ENCODE data around the gene PDSS1.

Gene PDSS1

DNA sequence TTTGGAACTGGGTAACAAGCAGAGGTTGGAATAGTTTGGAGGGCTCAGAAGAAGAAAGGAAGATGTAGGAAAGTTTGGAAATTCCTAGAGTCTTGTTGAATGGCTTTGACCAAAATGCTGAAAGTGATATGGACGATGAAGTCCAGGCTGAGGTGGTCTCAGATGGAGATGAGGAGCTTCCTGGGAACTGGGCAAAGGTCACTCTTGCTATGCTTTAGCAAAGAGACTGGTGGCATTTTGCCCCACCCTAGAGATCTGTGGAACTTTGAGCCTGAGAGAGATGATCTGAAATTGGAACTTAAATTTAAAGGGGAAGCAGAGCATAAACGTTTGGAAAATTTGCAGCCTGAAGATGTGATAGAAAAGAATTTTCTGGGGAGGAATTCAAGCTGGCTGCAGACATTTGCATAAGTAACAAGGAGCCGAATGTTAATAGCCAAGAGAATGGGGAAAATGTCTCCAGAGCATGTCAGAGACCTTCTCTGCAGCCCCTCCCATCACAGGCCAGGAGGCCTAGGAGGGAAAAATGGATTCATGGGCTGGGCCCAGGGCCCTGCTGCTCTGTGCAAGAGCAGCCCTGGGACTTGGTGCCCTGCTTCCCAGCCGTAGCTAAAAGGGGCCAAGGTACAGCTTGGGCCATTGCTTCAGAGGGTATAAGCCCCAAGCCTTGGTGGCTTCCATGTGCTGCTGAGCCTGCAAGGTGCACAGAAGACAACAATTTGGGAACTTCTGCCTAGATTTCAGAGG, 3.6 kb downstream of the PDSS1 start:
- DNase-seq = no peak

DNA sequence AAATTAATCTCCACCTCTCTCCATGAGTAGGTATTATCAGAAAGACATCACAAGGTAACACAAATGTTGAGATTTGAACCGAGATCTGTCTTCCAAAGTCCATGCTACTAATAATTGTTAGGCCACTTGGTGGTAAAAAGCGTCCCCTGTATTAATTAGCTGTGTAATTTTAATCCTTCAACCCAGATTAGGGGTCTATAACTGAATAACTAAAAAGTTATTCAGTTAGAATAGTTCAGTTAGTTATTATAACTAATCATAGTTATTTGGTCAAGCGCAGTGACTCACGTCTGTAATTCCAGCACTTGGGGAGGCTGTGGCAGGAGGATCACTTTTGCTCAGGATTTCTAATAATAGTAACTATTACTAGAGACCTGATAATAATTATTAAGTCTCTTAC, 5.6 kb downstream of the PDSS1 start:
- no peak for DNase-seq

DNA sequence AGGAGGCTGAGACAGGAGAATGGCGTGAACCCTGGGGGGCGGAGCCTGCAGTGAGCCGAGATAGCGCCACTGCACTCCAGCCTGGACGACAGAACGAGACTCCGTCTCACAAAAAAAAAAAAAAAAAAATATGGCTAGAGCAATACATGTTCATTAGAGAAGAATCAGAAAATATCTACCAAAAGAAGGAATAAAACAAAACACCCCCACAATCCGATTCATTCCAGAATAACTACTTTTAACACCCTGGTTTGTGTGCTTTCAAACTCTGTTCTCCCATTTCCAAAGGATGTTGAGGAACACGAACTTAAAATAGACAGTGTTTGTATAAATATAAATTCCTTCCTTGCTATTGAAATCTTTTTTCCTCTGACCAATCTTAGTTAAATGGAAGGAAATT, 6.5 kb downstream of the PDSS1 start:
- no peak for DNase-seq

DNA sequence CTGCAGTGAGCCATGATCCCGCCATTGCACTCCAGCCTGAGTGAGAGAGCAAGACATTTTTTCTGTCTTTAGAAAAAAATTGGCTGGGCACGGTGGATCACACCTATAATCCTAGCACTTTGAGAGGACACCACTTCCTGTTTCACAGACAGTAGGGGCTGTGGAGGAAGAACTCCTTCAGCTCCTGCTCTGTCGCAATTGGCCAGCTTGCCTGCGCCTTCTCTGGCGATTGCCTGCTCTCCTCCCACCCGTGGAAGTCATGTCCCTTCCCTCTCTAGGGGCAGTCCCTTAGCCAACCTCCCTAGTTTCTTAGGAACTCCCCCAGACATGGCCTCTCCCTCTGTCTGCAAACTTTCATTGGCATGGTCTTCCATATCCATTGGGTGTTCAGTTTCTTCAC, 8.7 kb downstream of the PDSS1 start:
- DNase-seq = no peak

DNA sequence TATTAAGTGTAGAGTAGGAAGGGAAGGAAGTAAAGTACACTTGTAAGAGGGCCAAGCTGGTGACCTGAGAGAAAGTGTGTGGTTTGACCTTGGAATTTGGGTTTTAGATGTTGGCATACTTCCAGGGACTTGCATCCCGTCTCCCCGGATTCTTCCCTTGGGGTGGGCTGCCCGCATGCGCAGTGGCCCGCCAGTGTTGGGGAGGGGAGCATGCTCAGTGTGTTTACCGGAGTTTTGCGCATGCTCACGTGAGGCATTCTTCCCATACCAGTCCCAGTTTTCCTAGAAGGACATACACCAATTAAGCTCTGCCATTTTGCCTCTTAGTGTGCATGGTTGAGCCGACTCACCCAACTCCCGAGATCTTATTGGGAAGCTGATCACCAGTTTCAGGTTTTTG, 9.4 kb downstream of the PDSS1 start:
- no peak for DNase-seq

DNA sequence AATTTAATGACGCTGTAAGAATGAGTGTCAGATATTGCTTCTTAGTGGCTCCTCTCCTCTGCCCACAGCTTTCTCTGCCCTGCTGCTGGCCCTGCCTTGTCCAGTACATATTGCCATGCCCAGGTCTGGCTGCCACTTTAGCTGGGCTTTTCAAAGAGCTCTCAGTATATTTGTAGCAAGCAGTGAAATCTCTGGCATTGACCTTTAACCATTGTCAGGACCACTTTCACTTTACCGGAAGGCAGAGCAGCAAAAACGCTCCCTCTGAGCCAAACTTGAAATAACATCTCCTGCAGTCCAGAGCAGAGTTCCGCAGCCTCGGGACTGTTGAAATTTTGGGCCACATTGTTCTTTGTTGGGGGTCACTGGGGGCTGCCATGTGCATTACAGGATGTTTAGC, 13.8 kb downstream of the PDSS1 start:
- no peak for DNase-seq

DNA sequence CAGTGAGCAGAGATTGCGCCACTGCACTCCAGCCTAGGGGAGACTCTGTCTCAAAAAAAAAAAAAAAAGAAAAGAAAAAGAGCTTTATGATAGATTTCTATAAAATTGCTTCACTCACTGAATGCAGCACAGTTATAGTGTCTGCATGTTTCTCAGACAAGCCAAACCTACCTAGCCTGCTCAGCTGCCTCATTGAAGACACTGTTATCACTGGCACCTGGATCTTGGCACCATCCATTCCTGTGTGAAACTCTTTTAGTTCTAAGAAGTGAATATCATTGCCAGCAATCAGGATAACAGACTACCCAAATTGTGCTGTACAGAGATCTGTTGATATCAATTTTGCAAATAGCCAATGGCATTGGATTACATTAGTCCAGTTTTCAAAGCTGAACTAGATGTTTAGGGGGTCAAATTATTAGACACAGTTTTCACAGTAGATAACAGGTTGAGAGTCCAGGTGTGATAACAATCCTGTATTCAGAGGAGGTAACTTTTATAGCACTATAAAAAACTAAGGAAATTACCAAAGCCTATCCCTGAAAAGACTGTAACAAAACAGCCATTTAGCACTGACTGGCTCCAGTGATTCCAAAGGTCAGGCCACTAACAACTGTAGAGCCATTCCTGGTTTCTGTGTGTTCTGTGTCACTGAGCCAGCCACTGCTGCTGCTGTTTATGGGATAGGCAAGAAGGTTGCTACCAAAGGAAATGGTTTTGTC, 17.1 kb downstream of the PDSS1 start:
- DNase-seq = no peak

DNA sequence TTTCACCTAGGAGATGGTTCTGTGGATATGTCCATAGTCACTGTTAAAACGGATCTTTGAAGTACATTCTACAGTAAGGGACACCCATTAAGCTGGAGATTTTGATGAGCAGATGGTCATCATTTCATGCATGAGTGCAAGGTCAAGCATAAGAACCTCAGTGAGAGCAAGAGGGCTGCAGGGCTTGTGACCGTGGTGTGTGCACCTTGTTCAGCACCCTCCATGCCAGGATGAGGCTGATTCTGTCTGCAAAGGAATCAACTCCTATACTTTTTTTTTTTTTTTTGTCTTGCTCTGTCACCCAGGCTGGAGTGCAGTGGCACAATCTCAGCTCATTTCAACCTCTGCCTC, 17.6 kb downstream of the PDSS1 start:
- no peak for DNase-seq

DNA sequence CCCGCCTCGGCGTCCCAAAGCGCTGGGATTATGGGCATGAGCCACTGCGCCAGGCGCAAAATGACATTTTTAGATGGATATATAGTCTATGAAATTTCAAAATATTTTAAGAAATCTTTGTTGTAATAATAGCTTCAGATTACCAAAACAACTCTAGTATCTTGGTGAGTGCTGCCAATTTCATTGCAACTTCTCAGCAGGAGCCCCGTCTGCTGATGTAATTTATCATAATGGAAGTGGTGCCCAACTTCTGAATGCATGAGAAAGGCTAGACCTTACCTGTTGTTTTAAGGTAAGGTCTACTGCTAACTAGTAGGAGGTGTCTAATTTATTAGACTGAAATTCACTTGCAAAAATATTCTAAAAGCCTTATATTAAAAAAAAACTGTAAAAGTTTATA, 20.0 kb downstream of the PDSS1 start:
- DNase-seq = no peak

DNA sequence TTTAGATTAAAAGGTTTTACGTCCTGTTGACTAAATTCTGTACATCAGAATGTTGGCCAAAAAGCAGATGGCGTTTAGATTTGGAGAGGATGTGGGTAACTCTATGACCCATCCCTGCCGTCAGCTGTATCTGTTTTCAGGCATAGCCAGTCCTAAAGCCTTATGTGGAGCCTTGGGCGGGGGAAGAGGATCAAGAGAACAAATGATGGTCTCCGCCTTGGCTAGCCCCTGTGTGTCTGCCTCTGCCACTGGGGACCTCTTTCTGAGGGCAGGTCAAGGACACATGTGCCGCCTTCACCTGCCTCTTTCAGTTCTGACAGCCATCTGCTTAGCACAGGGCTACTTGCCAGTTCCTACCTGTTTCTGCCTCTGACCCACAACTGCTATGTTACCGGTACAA, 24.1 kb downstream of the PDSS1 start:
- DNase-seq = no peak

DNA sequence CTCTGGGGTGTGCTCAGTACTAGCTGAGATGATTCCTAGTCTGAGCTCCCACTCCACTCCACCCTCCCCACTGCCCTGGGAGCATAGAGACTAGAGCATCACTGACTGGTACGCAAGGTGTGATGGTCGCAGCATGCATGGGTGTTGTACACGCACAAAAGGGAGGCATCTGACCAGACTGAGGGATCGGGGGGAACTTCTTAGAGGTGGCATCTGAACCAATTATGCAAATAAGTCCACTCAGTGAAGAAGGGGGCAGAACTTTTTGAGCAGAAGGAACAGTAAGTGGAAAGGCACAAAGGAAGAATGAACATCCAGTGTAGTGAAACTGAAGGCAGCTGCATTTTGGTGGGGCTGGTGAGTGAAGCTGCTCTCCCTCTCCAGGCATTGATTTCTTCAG, 25.5 kb downstream of the PDSS1 start:
- no peak for DNase-seq

DNA sequence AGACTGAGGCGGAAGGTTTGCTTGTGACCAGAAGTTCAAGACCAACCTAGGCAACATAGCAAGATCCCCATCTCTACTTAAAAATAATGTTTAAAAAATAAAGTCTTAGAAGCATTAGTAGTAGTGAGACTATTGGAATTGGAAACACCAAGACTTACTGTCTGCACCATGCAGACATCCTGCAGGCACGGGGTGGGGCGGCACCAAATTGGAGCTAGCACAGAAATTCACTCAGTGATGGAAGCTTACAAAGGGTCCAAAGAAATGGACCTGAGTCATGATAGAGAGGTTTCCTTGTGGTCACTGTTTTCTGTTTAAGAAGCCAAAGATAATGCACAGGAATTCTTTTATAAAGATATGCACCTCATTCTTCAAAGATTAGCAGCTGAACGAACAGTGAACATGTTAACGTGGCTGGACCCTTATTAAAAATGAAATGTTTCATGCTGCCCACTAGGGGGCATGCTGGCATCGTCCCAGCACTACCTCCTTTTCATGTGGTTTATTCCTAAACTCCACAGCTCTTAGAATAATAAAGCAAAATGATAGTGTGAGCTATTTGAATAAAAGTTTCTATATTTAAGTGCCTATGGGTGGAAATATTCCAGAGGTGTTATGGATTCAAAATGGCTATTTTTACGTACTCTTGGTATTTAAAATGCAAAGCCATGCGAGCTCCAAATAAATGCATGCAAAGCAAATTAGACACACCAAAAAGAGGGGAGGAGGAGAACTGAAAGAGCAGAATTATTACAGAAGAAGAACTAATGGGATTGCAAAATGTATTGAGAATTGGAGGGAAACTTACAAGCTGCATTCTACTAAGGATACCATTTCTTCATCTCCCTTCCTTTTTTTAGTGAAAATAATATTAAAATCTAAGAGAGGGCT, 28.6 kb downstream of the PDSS1 start:
- peak; percentile 1 for DNase-seq

DNA sequence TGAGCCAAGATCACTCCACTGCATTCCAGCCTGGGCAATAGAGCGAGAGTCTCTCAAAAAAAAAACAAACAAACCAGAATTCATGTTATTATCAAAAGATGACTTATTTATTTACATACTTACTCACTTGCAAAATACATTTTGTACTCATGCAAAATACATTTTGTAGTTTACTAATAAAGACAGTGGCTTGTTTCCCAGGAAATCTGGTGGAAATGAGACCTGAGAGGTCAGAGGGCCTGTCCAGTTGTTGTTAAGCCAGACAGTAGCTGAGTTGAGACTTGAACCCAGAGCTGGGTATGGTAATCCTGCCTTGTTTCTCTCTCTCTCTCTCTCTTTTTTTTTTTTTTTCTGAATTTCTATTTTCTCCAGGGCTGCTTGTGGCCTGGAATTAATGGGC, 29.5 kb downstream of the PDSS1 start:
- DNase-seq = no peak

DNA sequence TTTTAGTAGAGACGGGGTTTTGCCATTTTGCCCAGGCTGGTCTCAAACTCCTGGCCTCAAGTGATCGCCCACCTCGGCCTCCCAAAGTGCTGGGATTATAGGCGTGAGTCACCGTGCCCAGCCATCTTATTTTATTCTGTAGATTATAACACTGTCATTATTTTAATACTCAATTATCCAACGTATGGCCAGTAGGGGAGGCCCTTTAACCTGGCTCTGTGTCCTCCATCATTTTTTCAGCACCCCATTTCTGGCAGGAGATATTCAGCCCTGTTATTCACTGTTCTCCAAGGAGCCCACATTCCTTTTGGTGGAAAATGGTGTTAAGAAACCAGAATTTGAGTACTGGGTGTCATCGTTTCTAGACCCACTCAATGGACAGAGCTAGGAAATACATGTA, 31.5 kb downstream of the PDSS1 start:
- no peak for DNase-seq

DNA sequence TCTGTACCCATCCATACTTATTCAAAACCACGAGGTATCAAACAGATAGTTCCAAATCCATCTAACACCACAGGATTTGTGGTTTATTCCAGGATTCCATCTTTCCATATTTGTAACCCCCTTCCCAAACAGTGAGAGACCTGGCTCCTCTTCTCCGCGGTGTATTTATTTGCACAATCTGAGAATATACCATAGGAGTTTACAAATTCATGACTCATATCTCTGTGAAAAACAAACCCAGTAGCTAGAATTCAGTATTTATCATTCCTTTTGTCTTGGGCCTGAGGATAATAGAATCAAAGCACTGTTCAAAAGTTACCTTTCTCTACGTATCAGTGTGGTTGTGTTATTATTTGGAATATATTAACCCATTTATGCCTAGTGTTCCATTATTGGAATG, 31.9 kb downstream of the PDSS1 start:
- DNase-seq = no peak

DNA sequence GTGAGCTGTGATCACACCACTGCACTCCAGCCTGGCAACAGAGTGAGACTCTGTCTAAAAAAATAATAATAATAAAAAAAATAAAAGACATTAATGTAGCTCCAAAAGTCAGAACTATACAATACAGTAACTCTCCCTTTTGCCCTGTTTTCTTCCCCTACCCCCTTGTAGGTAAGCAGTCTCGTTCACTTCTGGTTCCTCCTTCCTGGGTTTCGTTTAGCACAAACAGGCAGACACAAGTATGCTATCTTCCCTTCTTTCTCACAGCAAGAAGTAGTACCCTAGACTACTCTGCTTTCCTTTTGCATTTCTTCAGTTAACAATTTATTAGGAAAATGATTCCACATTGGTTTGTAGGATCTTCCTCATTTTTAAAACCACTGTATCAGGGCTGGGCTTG, 33.1 kb downstream of the PDSS1 start:
- DNase-seq = no peak

DNA sequence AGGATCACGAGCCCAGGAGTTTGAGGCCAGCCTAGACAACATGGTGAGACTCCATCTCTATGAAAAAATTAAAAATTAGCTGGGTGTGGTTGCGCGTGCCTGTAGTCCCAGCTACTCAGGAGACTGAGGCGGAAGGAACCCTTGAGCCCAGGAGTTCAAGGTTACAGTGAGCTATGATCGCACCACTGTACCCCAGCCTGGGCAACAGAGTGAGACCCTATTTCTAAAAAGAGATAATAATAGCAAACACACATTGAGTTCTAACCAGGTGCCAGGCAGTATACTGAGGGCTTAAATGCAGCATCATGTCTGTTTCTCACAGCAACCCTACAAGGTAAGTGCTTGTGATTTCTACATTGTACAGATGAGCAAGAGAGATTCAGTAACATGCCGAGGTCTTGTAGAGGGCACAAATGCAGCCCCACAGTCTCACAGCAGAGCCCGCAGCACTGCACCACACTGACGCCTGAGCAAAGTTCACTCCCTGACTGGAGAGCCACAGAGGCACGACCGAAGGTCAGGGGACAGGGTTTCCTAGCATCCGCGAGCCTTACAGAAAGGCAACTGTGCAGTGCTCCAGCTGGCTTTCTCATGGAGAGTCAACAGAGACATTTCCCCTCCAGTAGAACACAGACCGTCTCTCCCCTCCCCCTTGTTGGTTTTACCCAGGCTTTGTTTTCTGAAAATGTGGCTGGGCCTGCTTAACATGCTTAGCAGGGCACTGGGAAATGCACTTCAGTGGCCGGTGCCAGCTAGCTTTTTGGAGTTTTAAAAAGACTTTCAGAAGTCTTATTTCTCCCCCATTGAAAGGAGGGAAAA, 36.5 kb downstream of the PDSS1 start:
- peak; percentile 6 for DNase-seq

DNA sequence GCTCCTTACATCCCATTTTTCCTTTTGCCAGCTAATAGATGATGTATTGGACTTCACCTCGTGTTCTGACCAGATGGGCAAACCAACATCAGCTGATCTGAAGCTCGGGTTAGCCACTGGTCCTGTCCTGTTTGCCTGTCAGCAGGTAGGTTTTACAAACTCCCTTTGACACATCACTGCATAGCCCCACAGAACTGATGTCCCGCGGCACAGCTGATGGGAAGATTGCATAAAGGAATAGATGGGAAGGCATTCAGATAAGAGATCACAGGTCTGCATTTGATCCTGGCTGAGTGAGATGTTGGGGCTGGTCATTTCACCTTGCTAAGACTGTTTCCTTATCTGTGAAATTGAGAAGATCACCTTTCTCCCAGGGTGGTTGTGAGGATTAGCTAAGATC, 37.9 kb downstream of the PDSS1 start:
- DNase-seq = no peak

DNA sequence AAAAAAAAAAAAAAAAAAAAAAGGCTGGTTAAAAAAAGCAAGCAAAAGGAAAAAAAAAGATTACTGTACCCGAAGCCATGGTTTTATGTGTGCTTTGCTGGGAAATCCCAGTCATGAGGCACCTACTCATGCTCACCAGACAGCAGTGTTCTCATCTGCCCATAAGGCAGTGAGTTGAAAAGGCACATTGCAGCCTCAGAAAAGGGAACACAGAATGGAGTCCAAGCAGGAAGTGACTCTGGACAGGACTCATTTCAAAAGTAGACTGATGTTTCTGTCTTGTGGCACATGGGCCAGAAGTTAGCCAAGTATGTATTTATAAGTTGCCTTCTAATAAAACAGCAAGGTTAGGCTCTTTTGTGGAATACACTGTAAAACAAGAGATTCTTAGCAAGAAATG, 40.2 kb downstream of the PDSS1 start:
- no peak for DNase-seq

DNA sequence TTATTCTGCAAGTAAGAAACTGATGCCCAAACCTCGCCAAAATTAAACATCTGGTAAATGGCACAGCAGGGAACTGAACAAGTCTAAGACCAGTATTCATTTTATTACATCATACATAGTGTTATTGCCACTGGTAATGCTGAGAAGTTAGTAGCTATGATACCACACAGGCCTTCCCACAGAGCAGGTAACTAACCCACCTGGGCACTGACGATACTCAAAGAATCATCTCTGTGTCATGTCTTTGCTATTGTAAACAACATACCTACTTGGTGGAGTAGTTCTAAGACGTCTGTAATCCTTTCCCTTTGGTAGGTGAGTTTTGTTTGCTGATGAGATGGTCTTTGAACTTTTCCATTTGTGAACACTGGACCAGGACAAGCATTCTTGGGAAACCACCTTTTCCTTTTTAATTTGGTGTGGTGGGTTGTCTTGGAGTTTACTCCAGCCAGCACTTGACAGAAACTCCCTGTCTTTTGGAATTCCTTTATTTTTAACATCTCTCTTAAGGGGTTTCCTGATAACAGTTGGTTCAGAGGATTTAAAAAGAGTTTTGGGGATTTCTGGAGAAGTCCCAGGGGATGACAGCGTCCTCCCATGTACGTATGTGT, 40.9 kb downstream of the PDSS1 start:
- DNase-seq = no peak

DNA sequence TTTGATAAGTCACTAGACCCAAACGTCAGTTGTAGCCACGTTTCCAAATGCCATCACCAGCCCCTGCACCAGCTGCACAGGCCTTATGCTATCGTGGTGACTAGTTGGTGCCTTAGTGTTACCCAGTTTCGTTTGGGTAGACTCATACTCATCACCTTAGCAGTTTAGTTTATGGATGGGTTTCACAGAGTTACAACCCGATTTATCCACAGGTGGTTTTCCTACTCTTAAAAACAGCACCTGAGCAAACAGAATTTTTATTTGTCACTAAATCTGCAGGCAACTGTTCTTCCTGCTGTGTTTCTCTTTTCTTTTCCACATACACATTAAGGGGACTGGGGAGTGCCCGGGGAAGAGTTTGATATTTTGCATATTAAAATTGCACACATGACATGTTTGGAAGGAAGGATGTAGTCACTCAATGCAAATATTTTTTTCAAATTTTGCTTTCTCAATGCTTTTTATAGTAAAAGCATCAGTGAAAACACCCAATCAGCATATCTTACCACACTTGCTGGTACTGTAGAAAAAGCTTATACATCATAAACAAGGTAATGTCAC, 41.6 kb downstream of the PDSS1 start:
- DNase-seq = no peak

DNA sequence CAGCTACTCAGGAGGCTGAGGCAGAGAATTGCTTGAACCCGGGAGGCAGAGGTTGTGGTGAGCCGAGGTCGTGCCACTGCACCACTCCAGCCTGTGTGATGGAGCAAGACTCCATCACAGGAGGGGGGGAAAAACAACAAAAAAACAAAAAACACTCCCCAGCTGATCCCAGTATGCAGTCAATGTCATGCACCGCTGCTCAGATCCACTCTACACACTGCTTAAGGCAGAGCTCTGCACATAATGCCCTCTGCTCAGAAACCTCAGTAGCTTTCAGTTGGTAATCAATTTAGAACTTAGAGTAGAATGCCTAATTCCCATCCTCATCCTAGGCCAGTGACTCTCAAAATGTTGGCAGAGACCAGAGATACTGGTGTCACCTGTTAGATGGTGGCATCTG, 43.9 kb downstream of the PDSS1 start:
- DNase-seq = no peak

Data from NCI-H2029 (cell line).